HG03432 (cell line): ENCODE results near the gene BTBD8.

Source experiments
- ATAC-seq: cut with Tn5 transposase; IDR thresholded peaks from one replicate; pipeline ENCODE4 v1.9.1; 2021; ENCODE audit warnings: mild to moderate bottlenecking, moderate library complexity; ENCODE audit not compliant: unreplicated experiment

Gene BTBD8

DNA sequence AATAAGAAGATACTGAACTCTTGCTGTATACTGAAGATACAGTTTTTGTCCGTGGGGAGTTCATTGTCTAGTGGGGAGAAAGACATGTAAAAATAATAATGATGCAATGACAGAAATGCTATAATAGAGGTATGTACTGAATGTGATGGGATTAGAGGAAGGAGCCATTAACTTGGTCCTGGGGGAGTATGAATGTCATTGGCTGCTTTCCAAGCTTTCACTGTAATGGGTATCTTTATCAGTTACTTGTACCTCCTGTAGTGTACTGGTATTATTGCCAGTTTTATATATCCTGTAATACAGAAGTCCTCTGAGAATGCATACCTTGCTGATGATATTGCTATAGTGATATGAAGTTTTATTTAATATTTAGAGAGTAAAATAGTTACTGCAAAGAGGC, 7.4 kb downstream of the BTBD8 start:
- ATAC-seq = no peak

DNA sequence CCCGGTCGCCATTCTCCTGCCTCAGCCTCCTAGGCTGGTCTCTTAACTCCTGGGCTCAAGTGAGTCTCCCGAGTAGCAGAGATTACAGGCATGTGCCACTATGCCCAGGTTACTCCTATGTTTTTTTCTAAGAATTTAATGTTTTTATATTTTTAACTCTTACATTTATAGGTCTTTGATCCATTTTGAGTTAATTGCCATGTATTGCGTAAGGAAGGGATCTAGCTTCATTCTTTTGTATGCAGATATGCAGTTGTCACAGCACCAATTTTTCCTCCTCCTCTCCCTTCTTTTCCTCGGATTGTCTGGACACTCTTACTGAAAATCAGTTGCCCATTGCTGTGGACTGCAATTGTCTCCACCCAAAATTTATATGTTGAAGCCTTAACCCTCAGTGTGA, 11.5 kb downstream of the BTBD8 start:
- ATAC-seq = no peak

DNA sequence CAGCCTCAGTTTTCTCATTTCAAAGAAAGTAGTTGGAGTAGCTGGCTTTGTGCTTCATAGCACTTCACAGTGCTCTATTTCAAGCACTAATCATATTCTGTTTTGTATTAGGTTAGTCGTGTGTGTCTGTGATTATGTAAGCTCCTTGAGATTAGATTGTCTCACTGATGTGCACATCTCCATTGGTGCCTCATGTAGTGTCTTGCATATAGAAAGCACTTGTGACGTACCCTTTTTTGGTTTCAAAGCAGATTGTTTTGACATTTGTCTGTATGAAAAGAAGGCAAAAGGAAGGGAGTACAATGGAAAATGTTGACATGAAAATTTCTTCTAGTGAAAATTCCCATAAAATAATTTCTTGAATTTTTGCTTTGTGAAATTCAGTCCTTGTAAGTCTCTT, 13.9 kb downstream of the BTBD8 start:
- no peak for ATAC-seq

DNA sequence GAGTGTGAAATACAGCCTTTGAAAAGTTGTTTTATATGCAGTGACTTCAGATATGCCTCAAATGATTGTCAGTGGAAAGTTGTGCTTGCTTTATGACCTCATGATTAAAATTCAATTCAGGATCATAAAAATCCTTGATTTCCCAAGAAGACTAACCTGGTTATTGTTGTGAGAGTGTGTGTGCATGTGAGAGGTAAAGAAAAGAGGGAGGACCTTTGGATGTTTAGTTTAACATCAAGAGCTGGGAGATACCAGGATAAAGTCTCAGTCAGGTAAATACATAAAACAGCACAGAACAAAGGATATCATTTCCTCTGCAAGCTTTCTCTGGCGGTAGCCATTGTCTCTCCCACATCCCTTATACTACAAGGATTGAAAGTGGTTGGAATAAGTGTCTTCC, 14.4 kb downstream of the BTBD8 start:
- ATAC-seq = no peak

DNA sequence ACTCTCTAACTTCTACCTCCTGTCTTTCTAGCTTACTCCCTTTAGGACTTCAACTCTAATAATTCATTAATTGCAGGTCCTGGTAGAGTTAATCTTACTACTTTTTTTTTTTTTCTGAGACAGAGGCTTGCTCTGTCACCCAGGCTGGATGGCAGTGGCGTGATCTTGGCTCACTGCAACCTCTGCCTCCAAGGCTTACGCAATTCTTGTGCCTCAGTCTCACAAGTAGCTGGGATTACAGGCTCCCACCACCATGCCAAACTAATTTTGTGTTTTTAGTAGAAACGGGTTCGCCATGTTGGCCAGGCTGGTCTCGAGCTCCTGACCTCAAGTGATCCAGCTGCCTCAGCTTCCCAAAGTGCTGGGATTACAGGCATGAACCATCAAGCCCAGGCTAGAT, 15.7 kb downstream of the BTBD8 start:
- no peak for ATAC-seq

DNA sequence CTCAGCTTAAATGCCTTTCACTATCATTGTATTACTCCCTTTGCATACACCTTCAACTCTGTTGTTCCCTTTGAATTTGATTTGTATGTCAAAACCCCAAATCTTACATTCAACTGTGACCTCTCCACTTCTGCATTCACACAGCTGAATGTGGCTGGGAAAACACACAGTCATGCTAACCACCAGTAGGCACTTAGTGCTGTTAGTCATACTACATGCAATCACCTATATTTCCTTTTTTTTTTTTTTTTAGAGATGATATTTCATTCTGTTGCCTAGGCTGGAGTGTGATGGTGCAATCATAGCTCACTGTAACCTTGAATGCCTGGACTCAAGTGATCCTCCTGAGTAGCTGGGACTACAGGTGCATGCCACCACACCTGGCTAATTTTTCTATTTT, 16.2 kb downstream of the BTBD8 start:
- ATAC-seq = no peak

DNA sequence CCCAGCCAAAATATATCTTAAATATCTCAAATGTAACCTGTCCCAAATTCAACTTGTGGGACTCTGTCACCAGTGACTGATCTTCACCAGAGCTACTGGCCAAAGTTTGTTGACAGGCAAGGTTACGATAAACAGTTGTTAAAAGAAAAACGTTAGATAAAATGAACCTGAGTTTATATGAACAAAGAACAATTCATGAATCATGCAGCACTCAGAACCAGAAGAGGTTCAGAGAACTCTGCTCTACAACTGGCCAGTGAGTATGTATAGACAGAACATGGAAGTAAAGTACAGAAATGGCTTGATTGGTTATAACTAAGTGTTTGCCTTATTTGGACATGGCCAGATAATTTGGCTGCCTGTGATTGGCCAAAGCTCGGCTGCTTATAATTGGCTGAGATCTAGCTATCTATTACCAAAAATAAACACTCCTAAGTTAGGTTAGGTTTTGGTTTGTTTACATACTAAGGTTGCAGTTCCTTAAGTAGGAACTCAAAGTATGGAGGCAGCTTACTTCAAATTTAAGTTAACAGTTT, 25.5 kb downstream of the BTBD8 start:
- ATAC-seq = no peak

DNA sequence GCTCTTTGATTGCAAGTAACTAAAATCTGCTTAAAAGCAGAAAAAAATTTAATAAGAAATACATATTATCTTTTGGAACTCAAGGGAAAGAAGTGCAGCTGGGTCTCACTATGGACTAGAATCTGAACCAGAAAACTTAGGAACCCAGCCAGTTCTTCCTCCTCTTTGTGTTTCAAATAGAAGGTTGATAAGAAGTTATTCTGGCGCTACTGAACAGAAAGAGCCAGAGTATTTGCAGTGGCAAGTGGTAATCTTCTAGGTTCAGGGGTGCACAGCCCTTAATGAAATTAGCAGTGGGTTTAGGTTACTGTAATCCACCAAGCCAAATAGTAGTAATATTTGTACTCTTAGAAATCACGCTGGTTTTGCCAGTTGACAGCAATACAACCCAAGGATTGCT, 28.5 kb downstream of the BTBD8 start:
- no peak for ATAC-seq

DNA sequence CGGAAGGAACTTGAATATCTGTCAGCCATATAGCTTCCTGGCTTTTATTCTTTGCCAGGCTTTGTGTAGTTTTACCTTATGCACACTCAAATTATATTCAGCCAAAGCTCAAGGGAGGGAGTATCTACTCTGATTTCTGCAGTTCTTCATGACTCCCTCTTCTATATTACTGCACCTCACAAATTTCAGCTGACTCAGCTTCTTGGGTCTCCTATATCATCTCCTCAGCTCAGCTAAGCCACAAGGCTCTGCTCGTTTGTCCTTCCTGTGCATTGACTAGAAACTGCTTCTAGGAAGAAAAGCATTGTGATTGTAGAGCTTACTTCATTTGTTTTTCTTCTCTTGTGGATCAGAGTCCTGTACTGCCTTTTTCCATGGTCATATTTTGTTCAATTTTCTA, 37.4 kb downstream of the BTBD8 start:
- ATAC-seq = no peak

DNA sequence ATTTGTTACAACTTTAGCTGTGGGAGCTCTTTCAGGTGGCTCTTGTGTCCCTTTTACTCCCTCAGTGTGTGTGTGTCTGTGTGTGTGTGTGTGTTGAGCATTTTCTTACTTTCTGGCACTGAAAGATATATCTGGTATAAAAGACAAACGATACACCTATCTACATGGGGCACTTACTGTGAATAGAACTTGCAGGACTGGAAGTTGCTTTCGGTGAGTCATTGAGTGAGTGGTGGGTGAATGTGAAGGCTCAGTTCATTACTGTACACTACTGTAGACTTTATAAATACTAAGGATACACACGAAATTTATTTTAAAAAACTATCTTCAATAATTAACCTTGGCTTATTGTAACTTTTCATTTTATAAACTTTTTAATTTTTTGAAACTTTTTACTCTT, 38.7 kb downstream of the BTBD8 start:
- ATAC-seq = no peak

DNA sequence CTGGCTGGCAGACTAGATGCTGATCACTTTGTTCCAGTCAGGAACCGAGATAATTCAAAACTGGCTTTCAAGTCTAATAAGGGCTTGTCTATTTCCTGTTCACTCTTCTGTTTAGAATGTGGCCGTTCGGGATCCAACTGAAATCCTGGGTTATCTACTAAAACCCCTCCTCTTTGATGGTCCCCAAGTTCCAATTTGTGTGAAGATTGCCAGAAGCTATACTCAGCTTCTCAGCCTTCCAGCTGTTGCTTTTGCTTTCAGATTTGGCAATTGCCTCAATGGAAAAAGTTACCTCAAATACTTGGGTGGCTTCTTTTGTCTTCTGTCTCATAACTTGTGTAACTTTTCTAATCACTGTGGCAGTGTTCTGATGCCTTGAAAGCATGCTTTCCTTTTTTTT, 43.7 kb downstream of the BTBD8 start:
- no peak for ATAC-seq

DNA sequence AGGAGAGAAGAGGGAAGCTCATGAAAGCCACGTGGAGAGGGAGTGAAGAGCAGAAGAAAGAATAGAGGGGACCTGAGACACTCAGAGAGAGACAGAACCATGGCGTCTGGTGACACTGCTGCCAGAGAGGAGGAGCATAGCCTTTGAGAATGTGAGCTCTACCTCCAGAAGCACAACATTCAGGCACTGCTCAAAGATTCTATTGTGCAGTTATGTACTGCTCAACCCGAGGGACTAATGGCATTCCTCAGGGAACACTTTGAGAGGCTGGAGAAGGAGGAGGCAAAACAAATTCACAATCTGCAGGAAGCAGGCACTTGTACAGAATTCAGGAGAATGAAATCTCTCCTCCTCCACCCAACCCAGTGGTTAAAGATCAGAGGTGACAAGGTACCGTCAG, 45.1 kb downstream of the BTBD8 start:
- no peak for ATAC-seq

DNA sequence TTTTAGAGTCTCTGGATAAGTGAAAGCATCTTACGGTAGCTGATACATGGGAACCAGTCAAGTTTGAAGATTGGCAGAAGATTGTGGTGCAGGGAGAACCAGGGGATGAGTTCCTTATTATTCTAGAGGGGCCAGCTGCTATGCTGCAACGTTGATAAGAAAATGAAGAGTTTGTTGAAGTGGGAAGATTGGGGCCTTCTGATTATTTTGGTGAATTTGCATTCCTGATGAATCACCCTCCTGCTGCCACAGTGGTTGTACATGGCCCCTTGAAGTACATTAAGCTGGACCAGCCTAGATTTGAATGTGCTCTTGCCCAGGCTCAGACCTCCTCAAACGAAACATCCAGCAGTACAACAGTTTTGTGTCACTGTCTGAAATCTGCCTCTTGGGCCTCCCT, 45.9 kb downstream of the BTBD8 start:
- no peak for ATAC-seq

DNA sequence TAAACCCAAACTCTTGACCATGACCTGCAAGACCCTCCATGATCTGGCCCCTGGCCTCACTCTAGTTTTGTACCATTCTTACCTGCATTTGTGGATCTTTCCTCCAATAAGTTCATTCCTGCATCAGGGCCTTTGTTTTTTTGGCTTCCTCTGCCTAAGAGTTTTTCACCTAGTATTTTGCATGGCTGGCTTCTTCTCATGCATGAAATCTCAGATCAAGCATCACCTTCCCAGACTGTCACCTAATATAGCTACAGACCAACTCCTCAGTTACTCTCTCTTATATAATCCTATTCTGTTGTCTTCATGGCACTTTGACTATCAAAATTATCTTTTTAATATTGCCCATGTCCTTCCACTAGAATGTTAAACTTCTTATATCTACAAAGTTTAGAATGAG, 54.2 kb downstream of the BTBD8 start:
- no peak for ATAC-seq

DNA sequence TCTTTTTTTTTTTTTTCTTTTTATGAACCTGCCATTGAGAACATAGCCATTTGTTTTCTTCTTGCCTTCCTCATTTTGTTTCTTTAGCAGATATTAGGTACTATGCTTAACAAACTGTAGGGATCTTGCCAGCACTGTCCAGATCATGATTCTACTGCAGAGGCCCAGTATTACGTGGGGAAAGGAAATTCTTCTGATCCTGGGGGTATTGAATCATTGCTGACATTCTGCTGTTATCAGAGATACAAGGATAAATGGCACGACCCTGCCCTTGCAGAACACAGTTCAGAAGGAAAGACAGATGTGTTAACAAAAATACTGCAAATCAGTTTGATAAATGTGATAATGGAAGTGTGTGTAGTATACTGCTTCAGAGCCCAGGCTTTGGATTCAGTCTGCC, 56.2 kb downstream of the BTBD8 start:
- ATAC-seq = no peak

DNA sequence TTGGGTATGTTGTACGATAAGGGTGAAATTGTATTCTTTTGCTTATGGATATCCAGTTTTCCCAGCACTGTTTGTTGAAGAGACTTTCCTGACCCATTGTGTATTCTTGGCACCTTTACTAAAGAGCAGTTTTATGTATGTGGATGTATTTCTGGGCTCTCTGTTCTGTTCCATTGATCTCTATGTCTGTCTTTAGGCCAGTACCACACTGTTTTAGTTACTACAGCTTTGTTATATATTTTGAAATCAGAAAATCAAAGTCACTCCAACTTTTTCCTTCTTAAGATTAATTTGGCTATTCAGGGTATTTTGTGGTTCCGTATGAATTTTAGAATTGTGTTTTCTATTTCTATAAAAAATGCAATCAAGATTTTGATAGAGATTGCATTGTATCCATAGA, 74.8 kb downstream of the BTBD8 start:
- no peak for ATAC-seq

DNA sequence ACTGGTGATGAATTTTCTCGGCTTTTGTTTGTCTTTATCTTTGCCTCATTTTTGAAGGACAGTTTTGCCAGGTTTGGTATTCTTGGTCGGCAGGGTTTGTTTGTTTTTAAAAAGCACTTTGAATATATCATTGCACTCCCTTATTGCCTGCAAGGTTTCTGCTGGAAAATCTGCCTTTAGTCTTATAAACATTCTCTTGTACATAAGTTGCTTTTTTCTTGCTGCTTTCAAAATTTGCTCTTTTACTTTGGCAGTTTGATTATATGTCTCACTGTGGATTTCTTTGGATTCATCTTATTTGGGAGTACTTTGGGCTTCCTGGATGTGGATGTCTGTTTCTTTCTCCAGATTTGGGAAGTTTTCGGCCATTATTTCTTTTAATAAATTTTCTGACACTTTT, 79.4 kb downstream of the BTBD8 start:
- no peak for ATAC-seq

DNA sequence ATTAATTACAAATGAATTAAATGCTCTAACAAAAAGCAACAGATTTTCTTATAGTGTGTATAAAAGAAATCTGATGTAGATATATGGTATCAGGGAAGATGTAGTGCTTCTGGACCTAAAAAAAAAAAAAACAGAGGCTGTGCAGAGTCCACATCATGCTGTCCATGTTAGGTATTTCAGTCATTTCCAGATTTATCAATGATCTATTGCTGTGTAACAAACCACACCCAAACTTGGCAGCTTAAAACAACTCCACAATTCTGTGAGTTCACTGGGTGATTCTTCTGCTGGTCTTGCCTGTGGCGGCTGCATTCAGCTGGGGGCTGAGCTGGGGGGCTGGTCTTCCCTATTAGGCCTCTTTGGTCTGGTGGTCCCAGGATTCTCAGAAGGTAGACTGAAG, 85.2 kb downstream of the BTBD8 start:
- ATAC-seq = no peak

DNA sequence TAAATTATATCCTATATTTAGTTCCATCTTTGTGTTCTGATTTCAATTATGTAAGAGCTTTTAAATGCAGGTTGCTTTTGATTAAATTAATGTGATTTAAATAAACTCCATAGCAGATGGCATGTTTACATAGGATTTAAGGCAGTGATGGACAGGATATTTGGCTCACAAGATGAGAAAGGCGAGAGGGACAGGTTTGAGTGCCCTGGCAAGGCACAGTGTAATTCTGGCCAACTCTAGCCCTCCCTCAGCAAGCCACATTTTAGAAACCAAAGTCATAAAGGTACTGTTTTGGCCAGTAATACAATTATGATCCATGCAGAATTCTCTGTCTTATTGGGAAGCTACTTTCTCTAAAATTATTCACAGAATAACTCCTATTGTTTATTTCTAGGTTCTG, 87.0 kb downstream of the BTBD8 start:
- ATAC-seq = no peak

DNA sequence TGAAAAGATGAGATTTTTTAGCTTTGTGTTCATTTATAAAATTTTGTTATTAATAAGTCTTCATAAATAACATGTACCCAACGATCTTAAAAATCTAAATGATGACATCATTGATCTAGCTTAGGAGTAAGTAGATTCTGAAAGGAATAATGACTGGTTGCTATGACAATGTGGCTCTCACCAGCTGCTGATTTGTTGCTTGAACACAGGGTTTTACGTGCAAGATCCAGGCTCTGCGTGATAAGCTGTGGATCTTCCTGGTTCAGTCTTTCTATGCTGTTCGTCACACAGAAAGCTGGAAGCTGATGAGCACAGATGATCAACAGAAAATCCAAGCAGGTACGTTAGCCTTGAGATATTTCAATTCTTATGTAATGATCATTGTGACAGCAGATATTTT, 88.5 kb downstream of the BTBD8 start:
- ATAC-seq = no peak

DNA sequence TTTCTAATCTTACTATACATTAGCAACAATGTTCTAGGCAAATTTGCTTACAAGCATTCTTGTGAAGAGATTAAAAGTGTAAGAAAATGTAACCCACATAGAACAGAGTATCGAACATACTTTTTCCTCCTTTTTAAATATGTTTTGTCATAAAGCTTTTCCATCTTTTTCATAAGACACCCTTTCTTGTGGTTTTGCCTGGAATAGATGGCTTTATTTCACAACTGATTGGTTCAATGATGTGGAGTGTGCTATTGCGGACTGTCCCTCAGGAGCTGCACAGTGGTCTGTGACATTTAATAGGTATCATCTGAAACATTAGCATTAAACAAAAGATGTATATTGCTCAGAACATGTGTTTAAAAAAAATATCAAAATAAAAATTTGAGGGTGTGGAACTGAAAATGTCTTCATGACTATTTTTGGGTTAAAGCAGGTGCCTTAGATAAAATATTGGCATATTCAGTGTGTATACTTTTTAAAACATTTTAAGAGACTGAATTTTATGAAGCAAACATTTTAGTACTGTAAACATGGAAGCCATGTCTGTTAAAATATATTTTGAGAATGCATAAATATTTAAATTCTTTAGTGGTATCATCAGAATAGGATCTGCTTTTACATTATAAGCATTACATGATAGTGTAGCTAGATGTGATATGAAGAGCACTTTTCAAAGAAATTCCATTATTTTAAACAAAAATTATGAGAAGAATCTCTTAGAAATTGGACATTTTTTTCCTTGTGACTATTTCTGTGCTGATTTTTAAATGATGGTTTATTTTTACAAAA, 89.3 kb downstream of the BTBD8 start:
- ATAC-seq = no peak

DNA sequence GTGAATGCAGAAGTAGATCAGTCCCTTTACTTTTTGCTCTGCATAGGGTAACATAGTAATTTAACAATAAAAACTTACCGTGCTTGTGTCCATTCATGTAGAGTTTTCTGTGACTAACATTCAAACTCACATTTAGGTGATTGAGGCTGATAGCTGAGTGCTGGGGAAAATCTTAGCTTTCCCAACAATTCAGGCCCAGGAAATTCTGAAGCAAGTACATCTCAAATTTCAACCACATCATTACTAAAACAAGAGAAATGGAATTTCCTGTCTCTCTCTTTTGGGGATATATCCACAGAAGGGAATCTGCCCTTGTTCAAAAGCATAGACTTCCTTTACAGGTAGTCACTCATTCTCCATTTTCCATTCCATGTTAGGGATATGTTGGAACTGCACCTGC, 104.5 kb downstream of the BTBD8 start:
- no peak for ATAC-seq

DNA sequence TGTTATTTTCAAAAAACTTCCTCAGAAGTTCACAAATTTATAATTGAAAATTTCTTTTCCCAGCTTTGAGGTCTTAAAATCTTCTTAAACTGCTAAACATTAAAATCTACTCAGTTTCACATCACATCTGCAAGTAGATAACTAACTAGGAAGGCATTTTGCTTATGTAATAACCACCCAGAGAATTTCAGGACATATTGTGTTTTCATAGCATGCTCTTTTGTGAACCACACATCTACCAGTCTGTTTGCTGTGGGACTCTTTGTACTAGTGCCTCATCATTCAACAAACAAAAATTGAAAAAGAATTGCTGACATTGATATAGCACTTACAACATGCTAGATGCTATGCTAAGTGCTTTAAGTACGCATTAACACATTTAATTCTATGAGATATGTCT, 105.9 kb downstream of the BTBD8 start:
- ATAC-seq = no peak
